Karpas-422 (cell line): ENCODE results near the gene HYAL1. TPM values are rescaled to one million over a fixed set of nuclear protein-coding genes. Genes with fewer than 3 reads are reported as not detected.
"Not testable (repeated sequence)": the region's sequence is repeated elsewhere in the genome, so short reads cannot be mapped to it uniquely, and the experiment has no call there.

Source experiments
- DNase-seq: peaks from one replicate; pipeline ENCODE4 v3.0.0-alpha.2; 2015
- H2AFZ ChIP-seq: fragments of 200-600 bp; sonication (generic); 2 replicates; pipeline ENCODE4 v1.6.1; 2014; ENCODE audit warnings: antibody characterized with exemption, low read length, mixed read lengths
- H3K27ac ChIP-seq: fragments of 200-600 bp; sonication (generic); 2 replicates; pipeline ENCODE4 v1.5.1; 2014; ENCODE audit warnings: mild to moderate bottlenecking, low read length, moderate library complexity
- H3K27me3 ChIP-seq: fragments of 200-600 bp; sonication (generic); 2 replicates; pipeline ENCODE4 v1.6.1; 2014; ENCODE audit warnings: low read length, mixed read lengths
- H3K36me3 ChIP-seq: fragments of 200-600 bp; sonication (generic); 2 replicates; pipeline ENCODE4 v1.6.1; 2014; ENCODE audit warnings: low read length, mixed read lengths; ENCODE audit not compliant: insufficient read depth
- H3K4me1 ChIP-seq: fragments of 200-600 bp; sonication (generic); 2 replicates; pipeline ENCODE4 v1.6.1; 2014; ENCODE audit warnings: mild to moderate bottlenecking, low read length, mixed read lengths
- H3K4me2 ChIP-seq: fragments of 200-600 bp; sonication (generic); 2 replicates; pipeline ENCODE4 v1.6.1; 2014; ENCODE audit warnings: low read length, low read depth, mild to moderate bottlenecking; ENCODE audit not compliant: poor library complexity, severe bottlenecking
- H3K4me3 ChIP-seq: fragments of 200-600 bp; sonication (generic); 2 replicates; pipeline ENCODE4 v1.5.1; 2014; ENCODE audit warnings: mild to moderate bottlenecking, antibody characterized with exemption, low read length, mixed read lengths
- H3K79me2 ChIP-seq: fragments of 200-600 bp; sonication (generic); 2 replicates; pipeline ENCODE4 v1.6.1; 2014; ENCODE audit warnings: mild to moderate bottlenecking, low read length, mixed read lengths
- H3K9ac ChIP-seq: fragments of 200-600 bp; sonication (generic); 2 replicates; pipeline ENCODE4 v1.6.0; 2014; ENCODE audit warnings: low read length
- H3K9me2 ChIP-seq: fragments of 200-600 bp; sonication (generic), shearing (Covaris generic); replicated peaks from 2 replicates; pipeline ENCODE4 v1.6.0; 2014; ENCODE audit warnings: mild to moderate bottlenecking, low read length, moderate library complexity; ENCODE audit not compliant: insufficient read depth
- H3K9me3 ChIP-seq: fragments of 300-700, 200-600 bp; sonication (generic); 2 replicates; pipeline ENCODE4 v1.6.1; 2014; ENCODE audit warnings: low read length, mixed read lengths
- H4K20me1 ChIP-seq: fragments of 200-600 bp; sonication (generic); 2 replicates; pipeline ENCODE4 v1.6.1; 2014; ENCODE audit warnings: mild to moderate bottlenecking, antibody characterized with exemption, low read length, low read depth; ENCODE audit not compliant: insufficient read depth
- total RNA-seq: library from RNA; depleted of rRNA; stranded (reverse); fragments of >200 nt; shearing (Covaris generic); gene quantifications from 2 replicates; pipeline ENCODE4 v1.2.3, GENCODE V29; 2014; ENCODE audit warnings: low replicate concordance

The HYAL1 gene
- total RNA-seq, 1 experiment from 2014 or later, result 0.71 TPM

DNA sequence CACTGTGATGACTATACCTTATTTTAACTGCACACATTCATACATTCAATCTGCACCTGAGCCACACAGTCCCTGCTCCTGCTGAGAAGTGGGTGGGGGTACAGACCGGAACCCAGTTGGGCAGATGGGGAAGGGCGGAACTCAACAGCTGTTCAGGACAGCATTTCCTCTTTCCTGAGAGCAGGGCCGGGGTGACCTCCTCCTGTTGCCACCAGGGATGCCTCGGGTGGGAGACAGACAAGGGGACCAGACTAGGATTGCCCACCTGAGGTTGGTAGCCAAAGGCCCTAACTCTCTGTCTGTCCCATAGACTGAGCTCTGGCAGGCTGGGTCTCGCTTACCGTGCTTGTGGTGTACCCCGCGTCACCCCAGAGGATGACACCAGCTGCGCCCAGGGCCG is 15.2 kb upstream of the HYAL1 start:
- H3K79me2 ChIP-seq, result peaks cover 22% of the 10 kb centered on the region

DNA sequence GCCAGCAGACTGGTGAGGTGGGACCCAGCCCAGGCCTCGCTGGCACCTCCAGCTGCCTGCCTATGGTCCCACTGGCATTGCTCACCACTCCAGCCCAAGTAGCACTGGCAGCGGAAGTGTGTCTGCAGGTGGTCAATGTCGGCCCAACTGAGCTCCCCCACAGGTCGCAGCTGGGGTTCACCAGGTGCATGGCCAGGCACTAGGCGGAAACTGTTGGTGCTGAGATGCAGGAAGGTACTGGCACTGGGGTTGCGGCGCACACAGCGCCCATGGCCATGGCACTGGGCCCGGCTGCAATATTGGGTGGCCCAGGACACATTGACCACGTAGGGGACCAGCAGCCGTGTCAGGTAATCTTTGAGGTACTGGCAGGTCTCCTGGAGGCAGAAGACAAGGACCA is 14.8 kb upstream of the HYAL1 start:
- no peak overlapping the region for H3K4me3 ChIP-seq
- H3K79me2 ChIP-seq, result peaks cover 22% of the 10 kb centered on the region
- no peaks in the 10 kb centered on the region for H3K9me2 ChIP-seq
- no peak overlapping the region for H3K9ac ChIP-seq
- H3K4me1 ChIP-seq, result peaks cover 21% of the 10 kb centered on the region
- peaks cover 6% of the 10 kb centered on the region; the same call in 1 of the 2 replicates for H3K36me3 ChIP-seq
- DNase-seq, result no peak
- no peak overlapping the region for H3K27ac ChIP-seq
- H3K4me2 ChIP-seq, result no peak overlapping the region
- no peaks in the 10 kb centered on the region for H3K9me3 ChIP-seq
- no peak overlapping the region for H2AFZ ChIP-seq
- no peaks in the 10 kb centered on the region for H3K27me3 ChIP-seq
- no peaks in the 10 kb centered on the region; the same call in 1 of the 2 replicates for H4K20me1 ChIP-seq

More for the DNA sequence above, 15.2 kb upstream of the HYAL1 start:
- no peaks in the 10 kb centered on the region for H3K9me2 ChIP-seq
- no peaks in the 10 kb centered on the region; the same call in 1 of the 2 replicates for H4K20me1 ChIP-seq
- H3K27me3 ChIP-seq, result no peaks in the 10 kb centered on the region
- H3K36me3 ChIP-seq, result peaks cover 6% of the 10 kb centered on the region; the same call in 1 of the 2 replicates
- no peak overlapping the region for H3K4me3 ChIP-seq
- peaks cover 21% of the 10 kb centered on the region for H3K4me1 ChIP-seq
- no peak overlapping the region for H3K27ac ChIP-seq
- H2AFZ ChIP-seq, result no peak overlapping the region
- no peaks in the 10 kb centered on the region for H3K9me3 ChIP-seq
- no peak overlapping the region for H3K9ac ChIP-seq
- H3K4me2 ChIP-seq, result no peak overlapping the region
- no peak for DNase-seq

DNA sequence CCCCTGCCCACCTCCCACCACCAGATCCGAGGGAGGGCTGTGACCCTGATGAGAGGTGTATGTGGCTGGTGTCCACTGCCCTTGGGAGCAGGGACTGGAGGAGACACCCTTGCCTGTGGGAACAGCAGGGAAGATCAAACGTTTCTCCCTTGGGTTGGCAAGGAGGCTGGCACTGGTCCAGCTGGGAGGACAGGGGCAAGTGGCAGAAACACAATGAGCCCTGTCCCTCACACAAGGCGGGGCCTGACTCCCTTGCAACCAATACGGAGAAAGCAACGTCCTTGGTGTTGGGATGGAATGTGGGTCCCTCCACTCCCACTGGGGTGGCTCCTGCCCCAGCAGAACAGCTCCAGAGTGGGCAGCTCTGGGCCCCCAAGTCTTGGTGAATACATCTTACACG is 13.9 kb upstream of the HYAL1 start:
- no peaks in the 10 kb centered on the region for H3K9me3 ChIP-seq
- H3K4me3 ChIP-seq, result no peak overlapping the region
- no peaks in the 10 kb centered on the region; the same call in 1 of the 2 replicates for H4K20me1 ChIP-seq
- H3K9me2 ChIP-seq, result no peaks in the 10 kb centered on the region
- H3K4me2 ChIP-seq, result no peak overlapping the region
- peaks cover 6% of the 10 kb centered on the region; the same call in 1 of the 2 replicates for H3K36me3 ChIP-seq
- H3K79me2 ChIP-seq, result peaks cover 22% of the 10 kb centered on the region
- no peak overlapping the region for H3K9ac ChIP-seq
- H3K27ac ChIP-seq, result no peak overlapping the region
- H2AFZ ChIP-seq, result no peak overlapping the region
- peaks cover 21% of the 10 kb centered on the region for H3K4me1 ChIP-seq
- no peak for DNase-seq
- no peaks in the 10 kb centered on the region for H3K27me3 ChIP-seq

DNA sequence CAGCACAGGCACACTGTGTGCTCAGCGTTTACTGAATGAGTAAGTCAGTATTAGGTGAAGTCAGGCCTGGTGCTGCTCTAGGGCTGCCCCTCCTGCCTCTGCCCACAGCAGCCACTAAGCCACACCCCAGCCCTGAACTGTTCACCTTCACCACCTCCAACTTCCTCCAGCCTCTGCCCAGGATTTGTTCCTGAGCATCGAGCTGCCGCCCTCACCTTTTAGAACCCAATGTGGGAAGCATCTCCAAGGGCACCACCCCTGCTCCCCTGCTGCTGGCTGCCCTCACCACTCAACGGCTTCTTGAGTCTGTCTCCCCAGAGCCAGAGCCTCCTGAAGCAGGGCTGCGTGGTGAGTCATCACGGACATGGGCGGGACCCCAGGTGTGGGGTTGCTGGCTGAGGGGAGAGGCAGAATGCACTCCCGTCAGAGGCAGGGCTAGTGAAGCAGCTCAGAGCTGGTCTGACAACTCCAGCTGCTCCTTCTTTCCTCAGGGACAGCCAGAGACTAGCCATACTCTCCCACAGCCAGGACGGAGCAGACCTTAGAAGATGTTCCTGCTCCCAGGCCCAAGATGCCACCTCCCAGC is 13.4 kb upstream of the HYAL1 start:
- no peak overlapping the region for H3K4me3 ChIP-seq
- H3K9me2 ChIP-seq, result no peaks in the 10 kb centered on the region
- no peaks in the 10 kb centered on the region for H3K9me3 ChIP-seq
- no peak overlapping the region for H3K27ac ChIP-seq
- no peaks in the 10 kb centered on the region; the same call in 1 of the 2 replicates for H4K20me1 ChIP-seq
- no peak overlapping the region for H2AFZ ChIP-seq
- H3K27me3 ChIP-seq, result no peaks in the 10 kb centered on the region
- peak; percentile 55 for DNase-seq
- H3K4me2 ChIP-seq, result no peak overlapping the region
- no peak overlapping the region for H3K9ac ChIP-seq
- H3K79me2 ChIP-seq, result peaks cover 22% of the 10 kb centered on the region
- peaks cover 16% of the 10 kb centered on the region for H3K4me1 ChIP-seq
- H3K36me3 ChIP-seq, result peaks cover 6% of the 10 kb centered on the region; the same call in 1 of the 2 replicates

DNA sequence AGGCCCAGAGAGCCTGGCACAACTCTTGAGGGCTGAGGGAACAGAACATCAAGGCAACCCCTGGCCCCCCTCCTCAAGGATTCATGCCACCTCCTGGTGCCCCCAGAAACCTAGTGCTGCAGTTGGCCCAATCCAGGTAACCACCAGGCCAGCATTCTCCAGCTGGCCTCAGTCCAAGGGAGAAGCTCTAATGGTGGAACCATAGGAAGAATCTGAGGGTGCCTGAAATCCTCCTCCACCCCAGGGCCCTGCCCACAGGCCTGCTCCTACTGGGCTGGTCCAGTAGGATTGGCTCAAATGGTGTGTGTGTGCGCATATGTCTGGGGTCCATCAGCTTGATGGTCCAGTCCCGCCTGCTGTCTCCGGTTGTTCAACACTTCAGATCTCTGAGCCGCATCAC is 11.4 kb upstream of the HYAL1 start:
- no peaks in the 10 kb centered on the region for H3K9me3 ChIP-seq
- no peak overlapping the region for H3K4me3 ChIP-seq
- no peaks in the 10 kb centered on the region for H3K9me2 ChIP-seq
- H3K4me2 ChIP-seq, result no peak overlapping the region
- H3K9ac ChIP-seq, result no peak overlapping the region
- no peak for DNase-seq
- peaks cover 11% of the 10 kb centered on the region for H3K79me2 ChIP-seq
- H3K36me3 ChIP-seq, result peaks cover 6% of the 10 kb centered on the region; the same call in 1 of the 2 replicates
- no peak overlapping the region for H2AFZ ChIP-seq
- peaks cover 6% of the 10 kb centered on the region for H3K4me1 ChIP-seq
- H4K20me1 ChIP-seq, result no peaks in the 10 kb centered on the region
- no peaks in the 10 kb centered on the region for H3K27me3 ChIP-seq
- no peak overlapping the region for H3K27ac ChIP-seq

DNA sequence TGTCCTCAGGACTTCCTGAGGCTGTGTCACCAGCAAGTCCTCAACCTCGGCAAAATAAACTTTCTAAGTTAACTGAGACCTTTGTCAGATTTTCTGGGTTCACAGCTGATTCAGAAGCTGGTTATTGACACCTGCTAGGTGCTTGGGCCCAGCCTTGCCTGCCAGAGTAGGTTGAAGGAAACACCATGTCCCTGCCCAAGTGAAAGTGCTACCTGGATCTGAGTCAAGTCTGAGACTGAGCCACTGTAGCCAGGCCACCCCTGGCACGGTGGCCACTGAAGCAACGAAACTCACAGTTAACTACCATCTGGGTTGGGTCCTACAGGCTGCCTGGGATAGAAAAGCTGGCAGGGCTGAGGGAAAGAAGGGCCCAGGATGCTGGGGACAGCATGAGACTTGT is 11.0 kb upstream of the HYAL1 start:
- peaks cover 6% of the 10 kb centered on the region for H3K4me1 ChIP-seq
- H2AFZ ChIP-seq, result no peak overlapping the region
- H3K4me2 ChIP-seq, result no peak overlapping the region
- peaks cover 7% of the 10 kb centered on the region; the same call in 1 of the 2 replicates for H3K79me2 ChIP-seq
- peak overlapping the region; percentile 28; the same call in 1 of the 2 replicates for H3K9ac ChIP-seq
- H3K9me3 ChIP-seq, result no peaks in the 10 kb centered on the region
- no peaks in the 10 kb centered on the region for H3K9me2 ChIP-seq
- H3K36me3 ChIP-seq, result peaks cover 4% of the 10 kb centered on the region; the same call in 1 of the 2 replicates
- DNase-seq, result no peak
- no peaks in the 10 kb centered on the region for H3K27me3 ChIP-seq
- H3K27ac ChIP-seq, result peak overlapping the region; percentile 43; the same call in 1 of the 2 replicates
- no peaks in the 10 kb centered on the region for H4K20me1 ChIP-seq
- no peak overlapping the region for H3K4me3 ChIP-seq

DNA sequence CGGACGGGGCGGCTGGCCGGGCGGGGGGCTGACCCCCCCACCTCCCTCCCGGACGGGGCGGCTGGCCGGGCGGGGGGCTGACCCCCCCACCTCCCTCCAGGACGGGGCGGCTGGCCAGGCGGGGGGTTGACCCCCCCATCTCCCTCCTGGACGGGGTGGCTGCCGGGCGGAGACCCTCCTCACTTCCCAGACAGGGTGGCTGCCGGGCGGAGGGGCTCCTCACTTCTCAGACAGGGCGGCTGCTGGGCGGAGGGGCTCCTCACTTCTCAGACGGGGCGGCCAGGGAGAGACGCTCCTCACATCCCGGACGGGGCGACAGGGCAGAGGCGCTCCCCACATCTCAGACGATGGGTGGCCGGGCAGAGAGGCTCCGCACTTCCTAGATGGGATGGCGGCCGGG is 8.7 kb upstream of the HYAL1 start:
- not testable (repeated sequence) for H3K27me3 ChIP-seq, H2AFZ ChIP-seq, H3K9me3 ChIP-seq, H3K9ac ChIP-seq, H4K20me1 ChIP-seq, H3K4me2 ChIP-seq, DNase-seq, H3K27ac ChIP-seq, H3K79me2 ChIP-seq, H3K4me3 ChIP-seq, H3K9me2 ChIP-seq, H3K4me1 ChIP-seq, H3K36me3 ChIP-seq

DNA sequence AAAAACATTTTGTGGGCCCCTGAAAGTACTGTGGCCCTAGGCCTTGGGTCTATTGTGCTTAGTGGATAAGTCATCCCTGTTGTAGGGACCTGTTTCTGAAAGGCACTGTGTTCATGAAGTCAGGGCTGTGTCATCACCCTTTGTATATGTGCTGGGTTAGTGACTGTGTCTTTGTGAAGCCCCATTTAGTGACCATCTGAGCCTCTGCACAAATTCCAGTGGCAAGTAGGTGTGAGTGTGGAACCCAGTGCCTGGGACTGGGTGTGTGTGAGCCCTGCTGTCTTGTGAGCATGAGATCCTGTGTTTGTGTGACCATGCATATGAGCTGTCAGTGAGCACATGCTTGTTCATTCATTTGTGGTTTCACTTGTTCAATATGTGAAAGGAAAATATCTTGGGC is 1.2 kb upstream of the HYAL1 start:
- H3K9me3 ChIP-seq, result no peaks in the 10 kb centered on the region
- peaks cover 10% of the 10 kb centered on the region for H3K4me1 ChIP-seq
- H4K20me1 ChIP-seq, result no peaks in the 10 kb centered on the region
- no peak for DNase-seq
- no peaks in the 10 kb centered on the region for H3K27me3 ChIP-seq
- no peak overlapping the region for H2AFZ ChIP-seq
- no peaks in the 10 kb centered on the region for H3K9me2 ChIP-seq
- H3K27ac ChIP-seq, result no peak overlapping the region
- no peak overlapping the region for H3K4me3 ChIP-seq
- H3K9ac ChIP-seq, result no peak overlapping the region
- H3K4me2 ChIP-seq, result no peak overlapping the region
- no peaks in the 10 kb centered on the region for H3K79me2 ChIP-seq
- no peaks in the 10 kb centered on the region for H3K36me3 ChIP-seq
